ENCODE data around the gene BRWD1.

GRCh38 chr21:39224930-39225329 lies 88.5 kb downstream of the BRWD1 start:
- TF ChIP-seq EZH2 (IDR thresholded peaks at IDR 0.05; ENCODE audit: low read length, missing control alignments) (no peak), CTCF (conservative IDR thresholded peaks at IDR 0.05 in 1 of 2, IDR thresholded peaks at IDR 0.05 in 1 of 2; ENCODE audit: low read depth in 1 of 2, low read length in 2 of 2) (no peak)

Data from fibroblast of lung (primary cell).